GM12873 (cell line): ENCODE data around the gene ARID2.

Source experiments
- TF ChIP-seq, protein P1 (sequence below): IDR thresholded peaks from 2 replicates; pipeline ENCODE4 v1.5.1; 2012; ENCODE audit warnings: low read depth, mild to moderate bottlenecking, moderate library complexity, low read length, control low read depth; ENCODE audit not compliant: insufficient read depth; ENCODE audit errors: missing control alignments

Gene ARID2

DNA sequence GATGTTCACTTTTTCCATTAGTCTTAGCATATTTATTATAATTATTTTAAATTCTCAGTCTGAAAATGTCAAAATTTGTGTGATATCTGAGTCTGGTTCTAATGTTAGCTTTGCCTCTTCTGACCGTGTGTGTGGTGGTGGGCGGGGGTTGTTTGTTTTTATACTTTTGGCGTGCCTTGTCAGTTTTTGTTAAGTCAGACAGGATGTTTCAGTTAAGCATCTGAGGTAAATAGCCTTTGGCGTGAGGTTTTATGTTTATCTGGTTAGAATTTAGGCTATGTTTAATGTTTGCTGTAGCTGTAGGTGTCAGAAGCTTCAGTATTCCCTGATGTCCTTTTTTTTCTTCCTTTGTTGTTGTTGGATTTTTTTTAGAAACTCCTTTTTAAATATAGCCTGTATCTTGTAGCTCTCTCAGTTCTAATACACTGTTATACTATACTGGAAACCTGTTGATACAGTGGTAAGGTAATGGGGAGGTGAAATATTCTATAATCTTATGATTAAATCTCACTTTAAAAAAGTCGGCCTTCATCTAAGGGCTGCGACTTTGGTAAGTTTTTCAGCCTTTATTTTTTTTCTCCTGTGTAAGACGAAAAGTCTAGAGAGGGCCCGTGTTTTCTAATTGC is 149.2 kb downstream of the ARID2 start:
- TF ChIP-seq, protein P1, sequence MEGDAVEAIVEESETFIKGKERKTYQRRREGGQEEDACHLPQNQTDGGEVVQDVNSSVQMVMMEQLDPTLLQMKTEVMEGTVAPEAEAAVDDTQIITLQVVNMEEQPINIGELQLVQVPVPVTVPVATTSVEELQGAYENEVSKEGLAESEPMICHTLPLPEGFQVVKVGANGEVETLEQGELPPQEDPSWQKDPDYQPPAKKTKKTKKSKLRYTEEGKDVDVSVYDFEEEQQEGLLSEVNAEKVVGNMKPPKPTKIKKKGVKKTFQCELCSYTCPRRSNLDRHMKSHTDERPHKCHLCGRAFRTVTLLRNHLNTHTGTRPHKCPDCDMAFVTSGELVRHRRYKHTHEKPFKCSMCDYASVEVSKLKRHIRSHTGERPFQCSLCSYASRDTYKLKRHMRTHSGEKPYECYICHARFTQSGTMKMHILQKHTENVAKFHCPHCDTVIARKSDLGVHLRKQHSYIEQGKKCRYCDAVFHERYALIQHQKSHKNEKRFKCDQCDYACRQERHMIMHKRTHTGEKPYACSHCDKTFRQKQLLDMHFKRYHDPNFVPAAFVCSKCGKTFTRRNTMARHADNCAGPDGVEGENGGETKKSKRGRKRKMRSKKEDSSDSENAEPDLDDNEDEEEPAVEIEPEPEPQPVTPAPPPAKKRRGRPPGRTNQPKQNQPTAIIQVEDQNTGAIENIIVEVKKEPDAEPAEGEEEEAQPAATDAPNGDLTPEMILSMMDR = no peak

DNA sequence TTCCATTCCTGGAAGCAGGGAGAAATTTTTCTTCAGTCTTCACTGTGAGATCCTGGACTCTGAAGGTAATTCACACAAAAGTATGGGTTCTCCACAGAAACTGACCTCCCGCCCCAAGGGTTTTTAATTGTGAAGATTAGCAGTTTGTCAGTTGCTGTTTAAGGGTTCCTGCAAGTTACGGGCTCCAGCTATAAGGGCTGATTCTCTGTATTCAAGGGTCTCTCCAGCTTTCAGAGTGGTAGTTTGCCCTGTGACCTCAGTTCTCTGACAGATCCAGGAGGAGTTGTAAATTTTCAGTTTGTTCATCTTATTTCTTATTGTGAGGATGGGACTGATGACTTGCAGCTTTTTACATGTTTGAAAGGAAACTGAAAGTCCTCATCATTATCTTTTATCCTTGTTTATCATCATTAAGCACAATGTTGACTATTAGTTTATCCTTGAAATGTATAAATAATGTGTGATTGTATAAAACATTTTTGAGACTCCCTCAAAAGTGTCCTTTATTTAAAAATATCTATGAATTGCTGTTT is 149.9 kb downstream of the ARID2 start:
- TF ChIP-seq, protein P1 = no peak

DNA sequence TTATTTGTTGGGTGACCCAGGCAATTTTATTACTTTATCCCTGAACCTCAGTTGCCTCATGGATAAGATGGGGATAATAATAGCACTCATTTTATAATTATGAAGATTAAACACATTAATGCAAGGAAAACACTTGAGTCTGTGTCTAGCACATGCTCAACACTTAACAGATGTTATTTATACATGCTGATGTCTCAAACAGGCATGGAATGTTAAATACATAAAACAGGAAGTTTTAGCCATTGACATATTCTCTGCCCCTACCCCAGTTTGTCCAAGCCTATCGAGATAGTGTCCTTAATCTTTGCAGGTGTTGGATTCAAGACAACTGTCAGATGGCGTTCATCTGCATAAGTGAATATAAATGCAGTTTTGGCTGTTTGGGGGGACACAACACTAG is 151.0 kb downstream of the ARID2 start:
- TF ChIP-seq, protein P1 = no peak

DNA sequence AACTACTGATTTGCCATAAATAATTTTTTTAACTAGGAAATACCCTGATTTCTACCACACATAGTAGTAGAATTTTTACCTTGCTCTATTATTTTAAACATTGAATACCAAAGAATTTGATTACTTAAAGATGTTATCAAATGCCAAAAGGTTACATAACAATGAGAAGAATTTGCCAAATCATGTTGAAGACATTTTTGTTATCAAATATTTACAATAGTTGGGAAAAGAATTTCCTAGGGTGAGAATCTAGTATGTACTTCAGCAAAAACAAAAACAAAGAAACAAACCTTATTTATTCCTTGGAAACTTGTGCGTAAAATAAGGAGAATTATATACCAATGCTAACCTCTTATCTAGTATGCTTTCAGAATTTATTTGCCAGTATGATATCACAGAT is 153.7 kb downstream of the ARID2 start:
- TF ChIP-seq, protein P1 = no peak

DNA sequence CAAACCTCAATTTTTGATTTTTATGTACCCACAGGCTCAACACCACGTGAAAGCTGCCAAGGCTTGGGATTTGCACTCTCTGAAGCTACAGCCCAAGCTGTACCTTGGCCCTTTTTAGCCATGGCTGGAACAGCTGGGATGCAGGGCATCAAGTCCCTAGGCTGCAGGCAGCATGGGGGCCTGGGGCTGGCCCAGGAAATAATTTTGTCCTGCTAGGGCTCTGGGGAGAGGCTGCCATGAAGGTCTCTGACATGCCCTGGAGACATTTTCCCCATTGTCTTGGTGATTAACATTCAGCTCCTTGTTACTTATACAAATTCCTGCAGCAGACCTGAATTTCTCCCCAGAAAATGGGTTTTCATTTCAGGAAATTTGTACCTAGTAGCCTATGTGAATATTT is 157.2 kb downstream of the ARID2 start:
- TF ChIP-seq, protein P1 = no peak

DNA sequence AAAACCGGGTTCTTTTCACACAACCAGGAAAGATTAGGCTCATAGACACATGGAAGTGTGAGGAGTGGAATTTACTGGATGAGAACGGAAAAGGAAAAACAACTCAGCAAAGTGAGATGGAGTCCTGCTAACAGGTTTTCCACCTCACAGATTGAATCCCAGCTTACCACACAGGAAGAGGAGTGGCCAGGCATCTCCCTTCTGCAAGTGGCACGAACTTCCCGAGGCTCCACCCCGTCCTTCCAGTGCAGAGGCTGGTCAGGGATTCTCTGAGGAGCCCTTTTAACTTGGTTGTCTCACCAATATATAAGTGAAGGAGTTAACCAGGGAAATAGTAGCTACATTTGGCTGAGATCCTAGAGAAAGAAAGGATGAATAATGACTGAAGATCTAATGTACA is 158.0 kb downstream of the ARID2 start:
- TF ChIP-seq, protein P1 = no peak

DNA sequence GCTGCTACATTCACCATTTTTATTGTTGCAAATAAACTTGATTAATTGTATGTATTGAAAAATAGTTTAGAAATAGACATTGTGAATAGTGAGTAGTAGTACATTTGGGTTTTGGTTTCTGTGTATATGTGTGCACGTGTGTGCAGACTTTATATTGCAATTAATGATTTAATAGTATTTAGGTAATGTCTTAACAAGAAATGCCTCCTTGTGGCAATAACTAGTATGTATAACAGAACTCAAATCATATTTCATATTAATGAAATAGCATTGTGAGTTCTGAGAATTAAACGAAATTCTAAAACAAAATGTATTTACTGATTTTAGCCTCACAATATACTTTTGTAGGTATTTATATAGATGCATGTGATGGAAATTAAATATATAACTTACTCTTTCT is 160.8 kb downstream of the ARID2 start:
- TF ChIP-seq, protein P1 = no peak
